ENCODE measurements around the gene RNU2-63P. TPM values are rescaled to one million over a fixed set of nuclear protein-coding genes. Genes with fewer than 3 reads are reported as not detected.

The RNU2-63P gene
- total and polyA plus RNA-seq, 2 of the 8 experiments (the other 6 are each of a cell fraction or from before 2014, with no cell fraction given), result 6.6 TPM; not detected in 1

GRCh38 chr2:88042476-88042875 is 26.1 kb upstream of the RNU2-63P start:
- no peak overlapping the region for H4K8ac ChIP-seq (ENCODE audit: extremely low read depth, insufficient read depth, low read length)
- no peaks in the 10 kb centered on the region; the same call in 1 of the 2 replicates for H3K79me1 ChIP-seq (ENCODE audit: low read depth, low read length)
- H3K23ac ChIP-seq (ENCODE audit: insufficient read length), result no peak overlapping the region
- H3K23me2 ChIP-seq (ENCODE audit: low read depth, low read length), result no peaks in the 10 kb centered on the region
- H3K4ac ChIP-seq (replicated peaks; ENCODE audit: insufficient read length, low read depth, low read length), result no peak overlapping the region
- H3K4me3 ChIP-seq (ENCODE audit: extremely low read depth in 1 of 4, insufficient read depth in 2 of 4, low read depth in 3 of 4, low read length in 4 of 4), result no peak overlapping the region
- H2BK15ac ChIP-seq (ENCODE audit: low read length), result no peak overlapping the region
- no peak overlapping the region for H3K56ac ChIP-seq (replicated peaks; ENCODE audit: insufficient read length, low read depth, low read length)
- H3K9ac ChIP-seq (replicated peaks in 1 of 4; ENCODE audit: extremely low read depth in 1 of 4, low read depth in 3 of 4, low read length in 3 of 4), result no peak overlapping the region
- no peak overlapping the region for H2BK20ac ChIP-seq (ENCODE audit: low read length)
- peaks cover 0 to 4% (median 2%) of the 10 kb centered on the region in 4 experiments; a peak in 4 of 8 replicates for H3K36me3 ChIP-seq (ENCODE audit: control insufficient read depth in 2 of 4, insufficient read depth in 4 of 4, low read length in 3 of 4)
- TF ChIP-seq BACH1 (IDR thresholded peaks at IDR 0.05; ENCODE audit: low read length) (no peak), JUN (IDR thresholded peaks at IDR 0.05; ENCODE audit: low read depth, low read length) (no peak), TEAD4 (IDR thresholded peaks at IDR 0.05; ENCODE audit: low read depth, low read length) (no peak), ATF3 (IDR thresholded peaks at IDR 0.05; ENCODE audit: insufficient read depth, low read depth, low read length) (no peak), GTF2F1 (IDR thresholded peaks at IDR 0.05; ENCODE audit: borderline replicate concordance, low read depth, low read length) (no peak), BRCA1 (IDR thresholded peaks at IDR 0.05; ENCODE audit: low read depth, low read length) (no peak), USF2 (IDR thresholded peaks at IDR 0.05; ENCODE audit: low read length) (no peak), ASH2L (IDR thresholded peaks at IDR 0.05; ENCODE audit: low read length) (no peak), RFX5 (IDR thresholded peaks at IDR 0.05; ENCODE audit: borderline replicate concordance, low read depth, low read length) (no peak)
- CTCF ChIA-PET (ENCODE audit: partially characterized antibody), result interaction anchor here (1.0 kb wide), 1 partner anchor 17 kb away, joined by 6 read pairs; no protein-coding TSS in a partner anchor
- no peak overlapping the region for H2AFZ ChIP-seq (ENCODE audit: low read length)
- H3K4me1 ChIP-seq (replicated peaks in 1 of 4; ENCODE audit: control insufficient read depth in 3 of 4, insufficient read depth in 4 of 4, low read length in 3 of 4), result peaks cover 0 to 4% (median 1%) of the 10 kb centered on the region in 4 experiments; a peak in 3 of 7 replicates
- no peaks in the 10 kb centered on the region for H3K9me3 ChIP-seq (ENCODE audit: insufficient read depth in 2 of 2, low read depth in 1 of 2, low read length in 1 of 2)
- no peak overlapping the region for H4K5ac ChIP-seq (ENCODE audit: insufficient read length, low read depth, low read length)
- H3K27me3 ChIP-seq (replicated peaks in 1 of 4; ENCODE audit: control insufficient read depth in 3 of 4, extremely low read depth in 1 of 4, insufficient read depth in 3 of 4, low read length in 3 of 4), result no peaks in the 10 kb centered on the region
- H3K18ac ChIP-seq (ENCODE audit: extremely low read depth, low read length), result peak overlapping the region; percentile 7; the same call in 1 of the 2 replicates
- no peak overlapping the region for H2BK5ac ChIP-seq (ENCODE audit: low read depth, low read length)
- POLR2A ChIA-PET (ENCODE audit: partially characterized antibody), result interaction anchor here (1.0 kb wide), 1 partner anchor 25 kb away, joined by 4 read pairs; no protein-coding TSS in a partner anchor
- 92% methylated on average over 5 of the region's 5 CpGs; no CpG with 5 or more reads in 1 of the 2 experiments for WGBS, 2 experiments (ENCODE audit: extremely low coverage in 1 of 2, insufficient coverage in 1 of 2, insufficient read length in 1 of 2, insufficient replicate concordance in 2 of 2, low coverage in 1 of 2, low lambda C conversion rate in 2 of 2, missing lambda C conversion rate in 1 of 2)
- no peak overlapping the region for H3K4me2 ChIP-seq (ENCODE audit: insufficient read depth in 1 of 2, low read depth in 2 of 2, low read length in 2 of 2)
- H4K20me1 ChIP-seq (replicated peaks in 1 of 2; ENCODE audit: control insufficient read depth in 1 of 2, insufficient read depth in 2 of 2, low read length in 2 of 2), result no peaks in the 10 kb centered on the region
- FAIRE-seq (no peak), DNase-seq (ENCODE audit: low read depth in 1 of 2, low spot score in 2 of 2) (no peak)
- no peak overlapping the region for H2BK120ac ChIP-seq (replicated peaks; ENCODE audit: low read depth, low read length)
- H2AK5ac ChIP-seq (ENCODE audit: low read depth, low read length), result no peak overlapping the region
- no peak overlapping the region for H4K91ac ChIP-seq (replicated peaks; ENCODE audit: insufficient read length, low read length)
- H3K27ac ChIP-seq (ENCODE audit: low read depth, low read length), result no peak overlapping the region
- H2BK12ac ChIP-seq (ENCODE audit: low read depth, low read length), result no peak overlapping the region
- no peak overlapping the region for H3K14ac ChIP-seq (ENCODE audit: insufficient read length)
- no peaks in the 10 kb centered on the region for H3K79me2 ChIP-seq (ENCODE audit: control insufficient read depth in 1 of 2, insufficient read depth in 2 of 2, low read length in 2 of 2)

Data from H1 (cell line).